Astrocyte of the spinal cord (primary cell): ENCODE results near the gene RERE.
A peak's percentile ranks its signal among the peaks of the same experiment; 100 is the strongest.

Source experiments
- DNase-seq: peaks from one replicate; pipeline ENCODE4 v3.0.0; 2011; ENCODE audit warnings: low read depth, low spot score
- H3K4me3 ChIP-seq: 2 replicates; pipeline ENCODE4 v1.5.1; 2011; ENCODE audit warnings: low read depth, mild to moderate bottlenecking, low read length, moderate library complexity
- CTCF ChIP-seq: IDR thresholded peaks from 2 replicates; pipeline ENCODE4 v1.5.1; 2012; ENCODE audit warnings: low read depth, mild to moderate bottlenecking, low read length, inconsistent platforms
- in situ Hi-C: cut with HindIII; loops from 2 replicates; pipeline ENCODE4 v1.10.0; 2017; ENCODE audit warnings: low sequenced_read_pairs

RERE gene

DNA sequence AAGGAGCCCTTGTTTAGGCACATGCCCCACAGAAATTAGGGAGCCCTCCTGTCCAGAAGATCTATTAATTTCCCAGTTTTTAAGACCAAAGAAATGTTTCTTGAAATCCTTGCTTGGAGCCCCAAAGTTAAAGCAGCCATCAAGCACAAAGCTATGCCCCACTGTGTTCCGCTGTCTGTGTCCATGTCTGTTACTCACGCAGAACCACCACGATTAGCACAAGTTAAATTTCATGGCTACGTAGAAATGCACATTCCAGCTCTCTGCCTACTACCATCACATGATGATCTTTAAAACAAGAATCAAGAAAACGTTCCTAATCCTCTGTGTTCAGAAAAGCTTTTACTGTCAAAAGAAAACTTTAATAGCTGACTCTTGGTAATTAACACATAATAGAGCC is 238.5 kb downstream of the RERE start:
- no peak overlapping the region for H3K4me3 ChIP-seq
- TF ChIP-seq CTCF = no peak
- in situ Hi-C loops = no loop called here
- DNase-seq = no peak

DNA sequence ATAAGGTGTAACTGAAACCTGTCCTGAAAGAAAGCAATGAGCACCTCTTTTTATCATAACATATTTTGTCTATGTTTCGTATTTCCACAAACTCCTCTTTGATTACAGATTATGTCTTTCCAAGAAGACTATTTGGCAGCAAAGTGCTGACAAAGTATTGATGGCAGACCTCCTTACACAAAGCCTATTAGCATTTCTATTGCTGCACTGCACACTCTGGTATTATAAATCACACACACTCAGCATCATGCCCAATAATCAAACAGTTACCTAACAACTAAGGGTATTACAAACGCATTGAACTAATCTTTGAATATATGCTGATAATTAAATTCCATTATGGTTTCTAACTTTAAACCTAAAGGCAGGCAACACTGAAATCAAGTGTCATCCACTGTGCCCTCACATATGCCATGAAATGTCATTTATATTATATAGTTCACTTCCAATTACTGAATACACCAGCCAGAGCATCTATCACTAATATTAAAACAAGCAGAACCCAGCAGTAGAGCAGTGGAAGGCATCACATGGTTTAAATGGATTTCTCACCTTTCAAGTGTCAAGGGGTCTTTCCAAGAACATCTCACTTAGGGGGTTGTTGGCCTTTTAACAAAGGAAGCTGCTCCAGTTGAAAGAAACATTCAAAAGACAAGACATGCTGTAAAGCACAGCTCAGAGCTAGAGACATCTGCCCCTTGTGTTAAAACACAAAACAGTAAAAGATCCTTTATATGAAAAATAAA is 239.1 kb downstream of the RERE start:
- H3K4me3 ChIP-seq = no peak overlapping the region
- in situ Hi-C loops = no loop called here
- no peak for TF ChIP-seq CTCF
- no peak for DNase-seq

DNA sequence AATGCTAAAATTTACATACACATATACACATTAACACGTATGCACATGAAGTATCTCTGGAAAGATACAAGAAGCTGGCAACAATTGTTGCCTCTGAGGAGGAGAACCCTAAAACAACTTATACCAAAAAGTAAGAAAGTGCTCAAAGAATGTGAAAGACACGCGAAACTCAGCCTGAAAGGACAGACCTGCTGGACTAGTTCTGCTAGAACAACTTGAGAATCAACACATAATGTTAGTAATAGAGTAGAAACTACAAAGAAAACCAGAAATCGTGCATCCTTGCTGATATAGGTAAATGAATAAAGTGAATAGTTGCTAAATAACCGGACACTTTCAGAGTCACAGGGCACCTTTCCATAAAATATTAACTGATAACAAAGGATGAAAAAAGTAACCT is 242.5 kb downstream of the RERE start:
- no peak for DNase-seq
- no peak for TF ChIP-seq CTCF
- in situ Hi-C loops = no loop called here
- no peak overlapping the region for H3K4me3 ChIP-seq

GRCh38 chr1:8572106-8572505 is 245.3 kb downstream of the RERE start:
- H3K4me3 ChIP-seq = no peak overlapping the region
- in situ Hi-C loops = no loop called here
- TF ChIP-seq CTCF = no peak
- no peak for DNase-seq

DNA sequence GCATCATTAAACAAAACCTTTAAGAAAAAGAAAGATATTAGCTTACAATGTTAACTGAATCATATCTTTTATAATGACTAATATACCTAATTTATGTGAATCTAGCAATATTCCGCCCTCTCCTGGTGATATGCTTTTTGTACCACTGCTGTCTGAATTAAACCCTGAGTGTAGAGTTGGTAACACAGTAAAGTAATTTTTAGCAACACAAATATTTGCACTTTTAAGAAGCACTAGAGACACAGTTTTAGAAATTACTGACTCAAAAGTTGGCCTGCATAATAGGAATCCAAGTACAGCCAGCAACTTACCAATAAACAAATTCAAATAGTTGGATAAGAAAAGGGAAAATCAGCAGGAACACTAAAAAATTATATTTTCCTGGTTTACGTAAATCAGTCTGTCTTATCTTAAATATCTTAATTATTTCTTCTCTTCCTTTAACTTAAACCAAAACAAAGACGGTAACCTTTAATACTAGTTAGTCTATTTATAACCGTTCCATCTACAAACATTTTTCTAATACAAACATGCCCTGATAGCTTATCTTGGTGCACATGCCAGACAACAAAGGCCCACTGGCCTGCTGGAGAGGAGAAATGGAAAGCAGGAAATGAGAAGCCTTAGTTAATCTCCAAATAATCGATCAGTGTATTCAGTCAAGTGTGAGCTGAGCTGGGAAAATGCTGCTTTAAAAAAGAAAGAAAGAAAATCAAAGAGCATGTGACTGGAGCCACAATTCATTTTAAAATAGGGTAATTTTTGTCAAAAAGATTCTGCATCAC is 246.0 kb downstream of the RERE start:
- H3K4me3 ChIP-seq = no peak overlapping the region
- peak; percentile 55 for TF ChIP-seq CTCF
- peak; percentile 43 for DNase-seq
- in situ Hi-C loops = no loop called here

DNA sequence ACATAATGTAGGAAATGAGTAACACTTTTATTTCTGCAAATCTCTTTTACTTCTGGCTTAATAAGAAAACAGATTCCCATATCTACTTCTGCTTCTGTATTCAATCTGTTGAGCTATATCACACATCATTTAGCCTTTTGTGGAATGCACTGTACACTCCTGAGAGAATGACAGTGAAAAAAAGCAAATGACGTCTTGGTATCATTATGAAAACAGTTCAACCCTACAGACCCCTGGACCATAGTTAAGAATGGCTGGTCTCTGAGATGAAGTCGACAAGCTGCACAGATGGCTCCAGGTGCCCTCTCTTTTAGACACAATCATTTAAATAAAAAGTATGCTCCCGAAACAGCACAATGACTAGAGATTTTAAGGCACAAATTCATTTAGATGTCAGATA is 247.0 kb downstream of the RERE start:
- in situ Hi-C loops = no loop called here
- H3K4me3 ChIP-seq = no peak overlapping the region
- DNase-seq = no peak
- no peak for TF ChIP-seq CTCF
